NT2/D1 (cell line): Measurements from ENCODE around the gene RBPJL.

Source experiments
- SUZ12 ChIP-seq: IDR thresholded peaks from 2 replicates; pipeline ENCODE4 v1.6.1; 2011; ENCODE audit not compliant: insufficient read length, insufficient read depth; ENCODE audit errors: extremely low read depth
- YY1 ChIP-seq: IDR thresholded peaks from 2 replicates; pipeline ENCODE4 v1.6.1; 2011; ENCODE audit not compliant: insufficient read length, insufficient read depth
- ZNF274 ChIP-seq: IDR thresholded peaks from 2 replicates; pipeline ENCODE4 v1.6.1; 2011; ENCODE audit warnings: mild to moderate bottlenecking, low read depth, low read length

DNA sequence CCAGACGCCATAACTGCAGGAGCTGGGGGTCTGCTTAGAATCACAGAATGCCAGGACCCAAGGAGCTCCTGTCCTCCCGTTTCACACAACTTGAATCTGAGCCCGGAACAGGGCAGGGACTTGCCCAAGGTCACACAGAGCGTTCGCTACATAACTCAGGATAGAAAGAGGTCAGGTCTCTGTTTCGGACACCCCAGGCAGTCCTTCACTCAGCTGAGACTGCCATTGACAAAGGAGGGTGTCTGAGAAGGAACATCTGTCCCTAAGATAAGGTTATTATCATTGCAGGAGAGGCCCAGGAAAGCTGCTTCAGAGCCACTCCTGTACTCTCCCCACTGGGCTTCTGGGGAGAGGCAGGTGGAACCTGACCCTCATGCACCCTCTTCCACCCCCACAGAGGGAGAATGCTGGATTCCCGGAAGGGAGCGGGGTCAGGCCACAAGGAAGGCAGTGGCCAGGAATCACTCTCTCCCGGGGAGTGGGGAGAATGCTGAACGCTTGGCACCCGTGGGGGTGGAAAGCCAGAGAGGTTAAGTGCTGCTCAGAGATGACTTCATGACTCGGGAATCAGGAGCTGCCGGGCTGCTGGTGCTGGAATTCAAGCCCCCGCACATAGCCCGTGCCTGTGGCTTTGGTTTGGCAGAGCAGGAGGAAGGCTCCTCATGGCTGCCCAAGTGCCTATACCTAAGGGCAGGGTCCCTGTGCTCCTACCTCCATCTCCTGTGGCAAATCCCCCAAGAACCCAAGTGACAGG lies 30.9 kb downstream of the RBPJL start:
- TF ChIP-seq YY1 = no peak
- no peak for TF ChIP-seq SUZ12
- no peak for TF ChIP-seq ZNF274
